Cardiac fibroblast (primary cell): ENCODE measurements around the gene TBC1D8.

Source experiments
- DNase-seq, 2 donors: peaks; one replicate each; pipeline versions ENCODE4 v3.0.0 to v3.0.0-alpha.2; 2010; ENCODE audit warnings: low read depth in 2 of 2
- H3K4me3 ChIP-seq, 2 donors: replicated peaks in 1 of 2; 1 replicate in 1 of 2; 2 replicates in 1 of 2; pipeline ENCODE4 v1.5.1; 2011; ENCODE audit warnings: low read depth in 2 of 2, low read length in 2 of 2, mild to moderate bottlenecking in 2 of 2, moderate library complexity in 1 of 2
- CTCF ChIP-seq: IDR thresholded peaks from one replicate; pipeline ENCODE4 v1.5.1; 2011; ENCODE audit warnings: low read depth, mild to moderate bottlenecking, low read length, inconsistent platforms

Gene TBC1D8

GRCh38 chr2:101153077-101153707, 2.0 kb upstream of the TBC1D8 start:
- no peak overlapping the region for H3K4me3 ChIP-seq
- TF ChIP-seq CTCF, result no peak
- no peak for DNase-seq

GRCh38 chr2:101152272-101153076, 1.3 kb upstream of the TBC1D8 start:
- DNase-seq, result peak; percentile 73 to 76
- peak overlapping the region in 1 of 2 donors; percentile 67 for H3K4me3 ChIP-seq

GRCh38 chr2:101151859-101152271, 683 bp upstream of the TBC1D8 start:
- peak in 1 of 2 donors; percentile 17 for DNase-seq
- TF ChIP-seq CTCF, result no peak
- peak overlapping the region; percentile 55 to 67 for H3K4me3 ChIP-seq

More at GRCh38 chr2:101152272-101153076, 1.3 kb upstream of the TBC1D8 start:
- TF ChIP-seq CTCF, result peak; percentile 73

- DNase-seq, result peak in 1 of 2 donors; percentile 18
- H3K4me3 ChIP-seq, result peak overlapping the region; percentile 67 to 79
- no peak for TF ChIP-seq CTCF
These were observed 656 bp downstream of the TBC1D8 start for GRCh38 chr2:101150306-101151145.

- peak overlapping the region in 1 of 2 donors; percentile 79 for H3K4me3 ChIP-seq
- no peak for DNase-seq
- no peak for TF ChIP-seq CTCF
These were observed 1.7 kb downstream of the TBC1D8 start for GRCh38 chr2:101149241-101150192.

GRCh38 chr2:101148777-101149176, 2.4 kb downstream of the TBC1D8 start:
- no peak overlapping the region for H3K4me3 ChIP-seq
- TF ChIP-seq CTCF, result no peak
- DNase-seq, result no peak
